ENCODE data around the gene HNRNPA0.
"Not testable (repeated sequence)": the region's sequence is repeated elsewhere in the genome, so short reads cannot be mapped to it uniquely, and the experiment has no call there.

Gene HNRNPA0

DNA sequence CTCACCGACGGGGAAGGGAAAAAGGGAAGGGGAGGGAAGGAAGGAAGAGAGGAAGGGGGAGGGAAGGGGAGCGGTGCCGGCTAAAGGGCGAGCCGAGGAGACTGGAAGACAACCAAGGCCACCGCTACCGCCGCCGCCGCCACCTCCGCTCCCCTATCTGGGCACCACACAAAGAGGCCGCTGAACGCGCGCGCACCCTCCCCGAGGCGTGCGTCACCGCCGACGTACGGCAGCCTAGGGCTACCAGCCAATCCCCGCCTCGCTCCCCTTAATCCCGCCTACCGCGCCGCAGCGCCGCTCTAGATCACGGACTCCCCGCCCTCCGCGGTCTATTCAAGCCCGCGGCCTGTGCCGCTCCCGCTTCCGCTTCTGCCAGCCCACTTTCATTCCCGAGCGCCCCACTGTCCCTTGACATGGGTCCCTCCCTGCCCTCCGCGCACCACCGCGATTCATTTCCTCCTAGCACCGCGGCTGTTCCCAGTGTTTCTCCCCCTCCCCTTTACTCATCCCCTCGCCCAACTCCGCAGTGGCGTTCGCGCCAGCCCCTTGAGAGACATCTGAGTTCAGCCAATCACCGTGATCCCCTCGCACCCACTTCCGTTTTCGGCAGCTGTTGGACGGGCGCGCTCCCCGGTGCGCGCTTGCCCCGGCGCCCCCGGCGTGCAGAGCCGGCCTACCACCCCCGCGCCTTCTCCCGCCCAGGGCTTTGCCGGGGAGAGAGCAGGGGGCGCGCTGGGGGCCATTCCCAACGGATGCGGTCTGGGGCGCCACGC, at the start of gene HNRNPA0:
HNRNPA0 (minus strand) TSS at position 176 of the 773 bp plus-strand sequence. CDS start 297 bp downstream, outside the sequence.
- DNase-seq, result peak; percentile 96

DNA sequence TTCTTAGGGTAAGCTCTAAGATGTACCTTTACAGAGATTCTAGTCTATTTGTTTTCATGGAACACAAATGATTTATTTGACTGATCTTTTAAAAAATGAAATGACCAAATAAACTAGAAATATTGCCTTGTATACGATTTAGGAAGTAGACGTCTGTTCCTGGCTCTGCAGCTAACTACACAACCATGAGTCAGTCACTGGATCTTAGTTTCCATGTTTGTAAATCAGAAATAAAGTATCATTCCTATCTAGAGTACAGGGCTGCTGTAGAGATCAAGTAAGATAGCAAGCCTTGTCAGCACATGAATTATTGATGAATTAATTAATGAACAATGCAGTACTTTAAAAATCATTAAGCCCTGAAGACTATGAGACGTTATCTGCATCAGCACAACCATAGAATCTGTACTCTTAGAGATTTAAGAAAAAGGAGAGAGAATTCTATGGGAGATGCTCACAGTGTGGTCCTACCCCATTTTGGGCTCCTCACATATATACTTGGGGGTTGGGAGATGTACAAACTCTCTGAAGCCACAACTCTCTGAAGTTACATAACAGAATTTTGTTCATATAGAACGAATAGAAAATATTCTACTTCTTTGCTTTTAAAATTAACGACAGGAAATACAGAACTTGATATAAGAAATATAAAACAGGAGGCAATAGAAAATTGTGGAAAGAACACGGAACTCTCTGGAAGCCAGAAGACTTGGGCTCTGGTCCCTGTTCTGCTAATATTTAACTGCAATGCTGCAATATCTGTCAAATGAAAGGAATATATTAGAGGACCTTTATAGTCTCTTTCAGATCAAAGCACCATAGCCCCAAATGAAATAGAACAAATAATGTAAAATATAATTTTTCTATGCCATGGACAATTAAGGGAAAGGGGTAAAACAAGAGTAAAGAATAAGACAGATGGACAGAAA, 48.4 kb upstream of the HNRNPA0 start:
- DNase-seq, result no peak

DNA sequence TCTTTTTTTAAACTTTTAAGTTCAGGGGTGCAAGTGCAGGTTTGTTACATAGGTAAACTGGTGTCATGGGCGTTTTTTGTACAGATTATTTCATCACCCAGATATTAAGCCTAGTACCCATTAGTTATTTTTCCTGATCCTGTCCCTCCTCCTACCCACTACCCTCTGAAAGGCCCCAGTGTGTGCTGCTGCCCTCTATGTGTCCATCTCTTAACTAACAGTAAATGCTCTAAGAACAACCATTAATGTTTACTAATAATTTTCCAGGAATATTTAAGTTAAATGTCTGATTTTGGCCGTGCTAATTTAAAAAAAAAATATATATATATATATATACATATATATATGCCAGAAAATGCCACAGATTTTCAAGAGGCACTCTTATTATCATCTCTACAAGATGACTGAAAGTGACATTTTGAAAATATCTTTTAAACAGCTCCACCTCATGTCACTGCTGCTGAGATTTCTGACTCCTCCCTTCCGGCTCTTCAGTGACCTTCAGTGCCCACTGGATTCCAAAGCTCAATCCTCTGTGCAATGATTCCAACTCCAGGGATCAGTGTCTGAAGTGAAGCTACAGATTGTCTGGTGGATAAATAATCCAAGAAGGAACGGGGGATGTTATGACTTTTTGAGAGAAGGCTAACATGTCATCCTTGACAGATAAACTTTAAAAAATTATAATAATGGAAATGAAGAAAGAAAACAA, 46.7 kb upstream of the HNRNPA0 start:
- DNase-seq, result no peak

DNA sequence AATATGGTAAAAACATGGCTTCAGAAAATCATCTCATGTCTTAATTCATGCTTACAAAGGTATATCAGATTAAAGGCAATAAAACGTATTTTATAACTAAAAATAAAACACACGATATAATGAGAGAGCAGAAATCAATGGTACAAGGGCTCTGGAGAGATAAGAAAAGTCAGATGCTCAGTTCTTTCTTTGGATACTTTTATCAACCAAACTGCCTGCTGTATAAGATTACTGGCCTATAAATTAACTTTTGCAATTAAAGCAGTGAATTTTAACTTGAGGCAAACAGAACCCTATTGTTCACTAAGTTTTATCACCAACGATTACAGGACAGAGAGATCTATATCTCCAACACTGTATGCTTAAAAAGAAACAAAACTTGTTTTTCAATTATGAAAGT, 42.1 kb upstream of the HNRNPA0 start:
- no peak for DNase-seq

DNA sequence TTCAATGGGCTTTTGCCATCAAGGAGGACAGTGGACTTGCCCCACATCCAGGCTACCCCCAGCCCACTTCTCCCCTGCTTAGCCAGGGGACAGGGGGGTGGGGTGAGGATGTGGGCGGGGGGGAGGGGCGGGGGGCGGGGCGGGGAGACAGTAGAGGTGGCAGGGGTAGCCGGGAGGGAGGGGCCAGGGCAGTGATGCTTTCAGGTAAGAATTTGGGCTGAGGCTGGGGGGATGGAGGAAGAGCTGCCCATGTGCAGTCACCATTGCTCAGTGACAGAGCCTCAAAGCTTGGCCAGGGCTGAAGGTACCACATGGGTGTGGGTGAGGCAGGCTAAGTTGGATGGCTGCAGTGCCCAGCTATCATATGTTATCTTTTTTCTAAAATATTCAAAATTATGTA, 40.7 kb upstream of the HNRNPA0 start:
- DNase-seq, result no peak

DNA sequence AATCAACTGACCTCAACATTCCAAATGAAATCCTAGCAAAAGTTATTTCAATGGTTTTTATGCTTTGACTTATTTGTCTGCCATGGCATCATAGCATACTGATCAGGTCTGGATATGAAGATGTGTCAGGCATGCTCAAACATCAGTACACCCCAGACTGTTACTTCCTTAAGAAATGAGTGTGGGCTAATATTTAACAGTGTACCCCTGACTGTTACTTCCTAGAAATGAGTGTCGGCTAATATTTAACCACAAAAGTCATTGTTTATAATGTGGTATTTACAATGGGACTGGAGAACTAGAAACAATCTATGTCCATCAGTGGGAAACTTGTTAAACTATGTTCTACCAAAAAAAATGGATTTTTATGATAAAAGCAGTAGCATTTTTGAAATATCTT, 38.1 kb upstream of the HNRNPA0 start:
- DNase-seq, result no peak

DNA sequence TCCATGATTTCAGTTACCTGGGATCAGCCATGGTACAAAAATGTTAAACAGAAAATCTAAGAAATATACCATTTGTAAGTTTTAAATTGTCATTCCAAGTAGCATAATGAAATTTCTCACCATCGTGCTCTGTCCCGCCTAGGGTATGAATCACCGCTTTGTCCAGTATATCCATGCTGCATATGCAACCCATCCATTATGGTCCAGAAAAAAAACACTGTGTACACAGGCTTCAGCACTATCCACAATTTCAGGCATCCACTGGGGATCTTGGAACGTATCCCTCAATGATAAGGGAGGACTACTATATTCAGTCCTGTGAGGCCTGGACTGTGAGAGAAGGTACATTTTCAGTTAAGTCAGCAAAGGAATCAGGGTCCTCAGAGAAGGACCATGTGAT, 37.6 kb upstream of the HNRNPA0 start:
- no peak for DNase-seq

DNA sequence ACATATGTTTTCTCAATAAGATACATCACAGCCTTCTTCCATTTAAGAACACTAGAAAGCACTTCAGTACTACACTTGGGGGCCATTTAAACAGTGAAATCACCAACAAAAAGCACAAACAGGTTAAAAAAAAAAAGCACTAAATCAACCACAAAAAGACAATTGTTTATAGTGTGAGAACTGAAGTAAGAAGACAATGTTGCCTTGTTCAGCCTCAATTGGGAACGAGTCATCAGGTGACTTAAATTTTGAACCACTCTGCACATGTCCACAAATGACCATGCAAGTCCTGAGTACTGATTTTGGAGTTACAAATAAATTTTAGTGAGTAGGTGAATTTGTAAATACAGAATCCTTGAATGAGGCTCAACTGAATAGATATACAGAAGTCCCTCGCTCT, 37.2 kb upstream of the HNRNPA0 start:
- no peak for DNase-seq

DNA sequence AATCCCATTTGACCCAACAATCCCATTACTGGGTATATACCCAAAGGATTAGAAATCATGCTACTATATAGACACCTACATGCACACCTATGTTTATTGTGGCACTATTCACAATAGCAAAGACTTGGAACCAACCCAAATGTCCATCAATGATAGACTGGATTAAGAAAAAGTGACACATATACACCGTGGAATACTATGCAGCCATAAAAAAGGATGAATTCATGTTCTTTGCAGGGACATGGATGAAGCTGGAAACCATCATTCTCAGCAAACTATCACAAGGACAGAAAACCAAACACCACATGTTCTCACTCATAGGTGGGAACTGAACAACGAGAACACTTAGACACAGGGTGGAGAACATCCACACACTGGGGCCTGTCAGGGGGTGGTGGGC, 34.4 kb upstream of the HNRNPA0 start:
- DNase-seq, result not testable (repeated sequence)

DNA sequence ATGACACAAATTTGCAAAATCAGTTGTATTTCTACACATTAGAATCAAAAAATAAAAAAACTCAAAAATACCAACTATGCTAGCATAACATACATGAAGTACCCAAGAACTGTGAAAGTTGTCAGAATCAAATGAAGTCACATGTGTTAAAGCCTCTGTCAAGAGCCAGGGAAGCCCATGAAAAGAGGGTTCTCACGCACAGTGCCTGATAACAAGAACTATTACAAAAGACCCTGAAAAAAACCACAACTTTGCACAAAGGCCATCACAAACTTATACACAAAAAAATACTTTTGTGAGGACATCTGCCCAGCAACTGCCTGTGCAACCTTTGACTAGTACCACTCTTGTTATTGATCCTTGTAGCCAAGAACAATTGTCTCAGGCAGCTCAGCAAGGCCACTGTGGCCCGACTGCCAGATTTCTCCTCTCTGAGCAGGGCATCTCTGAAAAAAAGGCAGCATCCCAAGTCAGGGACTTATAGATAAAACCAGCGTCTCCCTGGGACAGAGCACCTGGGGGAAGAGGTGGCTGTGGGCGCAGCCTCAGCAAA, 28.9 kb upstream of the HNRNPA0 start:
- DNase-seq, result no peak

DNA sequence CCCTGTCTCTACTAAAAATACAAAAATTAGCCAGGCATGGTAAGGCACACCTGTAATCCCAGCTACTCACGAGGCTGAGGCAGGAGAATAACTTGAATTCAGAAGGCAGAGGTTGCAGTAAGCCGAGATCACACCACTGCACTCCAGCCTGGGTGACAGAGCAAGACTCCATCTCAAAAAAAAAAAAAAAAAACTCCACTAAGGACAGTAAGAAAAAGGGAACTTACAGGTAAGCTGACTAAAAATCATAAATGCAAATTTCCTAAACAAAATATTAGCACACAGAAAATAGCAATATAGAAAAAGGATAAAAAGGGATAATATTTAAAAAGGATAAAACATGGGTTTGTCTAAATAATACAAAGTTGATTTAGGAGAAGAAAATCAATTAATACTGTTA, 27.9 kb upstream of the HNRNPA0 start:
- DNase-seq, result no peak

DNA sequence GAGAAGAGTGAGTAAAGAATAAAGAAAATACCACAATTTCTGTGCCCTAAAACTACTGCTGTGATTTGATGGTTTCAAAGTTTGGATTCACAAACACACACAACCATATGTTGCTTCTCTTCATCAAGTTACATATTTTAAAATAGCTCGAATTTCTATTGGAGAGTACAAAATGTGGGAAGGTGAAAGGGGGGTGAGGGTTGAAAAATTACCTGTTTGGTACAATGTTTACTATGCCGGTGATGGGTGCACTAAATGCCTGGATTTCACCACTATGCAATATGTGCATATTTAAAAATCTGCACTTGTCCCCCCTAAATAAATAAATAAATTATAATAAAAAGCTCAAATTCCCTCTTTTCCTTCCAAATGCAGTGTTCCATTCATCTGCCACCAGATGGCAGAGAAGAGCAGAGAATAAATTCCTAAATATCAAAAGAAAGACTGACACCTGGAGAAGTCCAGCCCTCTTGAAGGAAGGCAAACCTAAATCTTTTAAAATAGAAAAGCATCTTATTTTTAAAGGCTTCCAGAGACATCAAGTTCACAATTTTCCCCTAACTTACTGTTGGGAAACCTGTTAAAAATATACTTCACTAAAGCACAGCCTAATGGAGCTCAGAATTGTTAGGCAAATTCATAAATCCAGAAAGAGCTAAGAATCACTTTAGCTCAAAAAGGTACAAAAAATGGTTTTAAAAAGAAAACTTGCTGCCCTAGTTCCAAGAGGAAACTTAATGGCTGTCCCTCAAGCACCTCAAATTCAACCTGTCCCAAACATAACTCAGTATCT, 24.8 kb upstream of the HNRNPA0 start:
- DNase-seq, result peak; percentile 71

DNA sequence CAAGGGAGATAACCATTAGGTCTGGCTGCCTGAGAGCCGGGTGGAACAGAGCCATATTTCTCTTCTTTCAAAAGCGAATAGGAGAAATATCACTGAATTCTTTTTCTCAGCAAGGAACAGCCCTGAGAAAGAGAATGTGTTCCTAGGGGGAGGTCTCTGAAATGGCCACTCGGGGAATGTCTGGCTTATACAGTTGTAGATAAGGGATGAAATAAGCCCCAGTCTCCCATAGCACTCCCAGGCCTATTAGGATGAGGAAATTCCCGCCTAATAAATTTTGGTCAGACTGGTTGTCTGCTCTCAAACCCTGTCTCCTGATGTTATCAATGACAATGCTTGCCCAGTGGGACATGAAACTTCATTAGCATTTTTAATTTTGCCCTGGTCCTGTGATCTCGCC, 13.8 kb upstream of the HNRNPA0 start:
- DNase-seq, result not testable (repeated sequence)

DNA sequence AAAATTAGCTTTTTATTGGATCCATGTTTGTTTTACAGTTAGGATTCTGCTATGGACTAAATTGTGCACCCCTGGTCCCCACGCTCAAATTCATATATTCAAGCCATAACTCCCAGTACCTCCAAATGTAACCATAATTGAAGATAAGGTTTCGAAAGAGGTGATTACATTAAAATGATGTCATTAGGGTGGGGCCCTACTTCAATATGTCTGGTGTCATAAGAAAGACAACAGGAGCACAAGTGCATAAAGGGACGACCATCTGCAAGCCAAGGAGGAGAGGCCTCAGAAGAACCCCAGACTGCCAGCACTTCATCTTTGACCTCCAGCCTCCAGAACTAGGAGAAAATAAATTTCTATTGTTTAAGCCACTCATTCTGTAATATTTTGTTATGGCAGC, 7.4 kb upstream of the HNRNPA0 start:
- no peak for DNase-seq

DNA sequence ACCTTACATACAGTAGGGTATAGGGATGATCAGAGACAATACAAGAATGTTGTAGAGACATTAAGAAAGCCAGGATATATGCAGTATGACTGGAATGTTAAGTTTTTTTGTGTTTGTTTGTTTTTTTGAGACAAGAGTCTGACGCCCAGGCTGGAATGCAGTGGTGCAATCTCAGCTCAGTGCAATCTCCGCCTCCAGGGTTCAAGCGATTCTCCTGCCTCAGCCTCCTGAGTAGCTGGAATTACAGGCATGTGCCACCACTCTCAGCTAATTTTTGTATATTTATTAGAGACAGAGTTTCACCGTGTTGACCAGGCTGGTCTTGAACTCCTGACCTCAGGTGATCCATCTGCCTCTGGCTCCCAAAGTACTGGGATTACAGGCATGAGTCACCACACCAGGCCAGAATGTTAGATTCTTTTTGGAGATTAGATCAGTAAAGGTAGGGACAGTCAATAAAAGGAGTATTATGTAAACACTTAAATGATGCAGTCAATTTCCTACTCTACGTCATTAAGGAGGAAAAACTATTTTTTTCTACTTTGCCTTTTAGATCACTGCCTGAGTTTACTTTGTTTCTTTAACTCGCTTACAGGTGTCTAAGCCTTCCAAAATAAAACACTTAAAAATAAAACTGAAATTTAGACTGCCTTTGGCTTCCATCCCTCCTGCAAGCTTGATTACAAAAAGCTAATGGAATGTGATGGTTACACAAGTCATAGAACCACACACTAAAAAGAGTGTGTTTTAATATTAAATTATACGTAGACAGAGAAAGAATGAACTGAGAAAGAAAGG, 6.8 kb upstream of the HNRNPA0 start:
- no peak for DNase-seq

DNA sequence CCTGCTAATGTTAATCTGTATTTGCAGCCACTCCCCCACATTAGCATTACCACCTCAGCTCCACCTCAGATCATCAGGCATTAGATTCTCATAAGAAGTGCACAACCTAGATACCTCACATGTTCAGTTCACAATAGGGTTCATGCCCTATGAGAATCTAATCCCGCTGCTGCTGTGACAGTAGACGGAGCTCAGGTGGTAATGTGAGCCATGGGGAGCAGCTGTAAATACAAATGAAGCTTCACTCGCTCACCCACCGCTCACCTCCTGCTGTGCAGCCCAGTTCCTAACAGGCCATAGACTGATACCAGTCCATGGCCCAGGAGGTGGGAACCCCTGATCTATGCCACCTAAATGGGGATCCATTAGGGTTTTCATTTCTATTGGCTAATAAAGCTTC, 6.1 kb upstream of the HNRNPA0 start:
- DNase-seq, result no peak

DNA sequence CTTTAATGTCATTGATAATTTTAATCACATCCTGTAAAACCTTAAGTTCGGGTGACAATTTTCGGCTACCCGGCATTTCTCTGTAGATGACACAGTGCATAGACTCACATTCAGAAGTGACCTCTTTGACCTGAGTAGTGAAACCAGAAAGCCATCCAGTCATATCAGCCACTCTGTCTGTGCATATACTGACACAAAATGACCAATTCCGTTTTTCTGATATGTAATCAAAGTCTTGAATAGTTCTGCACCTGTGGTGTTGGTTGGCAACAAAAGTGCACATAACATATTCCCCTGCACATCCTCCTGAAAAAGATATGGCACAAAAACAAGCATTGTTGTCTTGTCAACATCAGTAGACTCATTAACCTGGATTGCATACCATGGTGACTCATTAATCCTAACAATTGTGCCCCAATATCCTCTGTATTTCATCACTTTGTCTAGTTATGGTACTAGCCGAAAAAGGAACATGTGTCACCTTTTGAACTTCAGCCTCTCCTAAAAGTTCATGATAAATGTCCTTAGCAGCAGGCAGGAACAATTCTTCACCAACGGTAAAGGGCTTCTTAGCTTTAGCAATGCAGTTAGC, 4.6 kb upstream of the HNRNPA0 start:
- DNase-seq, result no peak

DNA sequence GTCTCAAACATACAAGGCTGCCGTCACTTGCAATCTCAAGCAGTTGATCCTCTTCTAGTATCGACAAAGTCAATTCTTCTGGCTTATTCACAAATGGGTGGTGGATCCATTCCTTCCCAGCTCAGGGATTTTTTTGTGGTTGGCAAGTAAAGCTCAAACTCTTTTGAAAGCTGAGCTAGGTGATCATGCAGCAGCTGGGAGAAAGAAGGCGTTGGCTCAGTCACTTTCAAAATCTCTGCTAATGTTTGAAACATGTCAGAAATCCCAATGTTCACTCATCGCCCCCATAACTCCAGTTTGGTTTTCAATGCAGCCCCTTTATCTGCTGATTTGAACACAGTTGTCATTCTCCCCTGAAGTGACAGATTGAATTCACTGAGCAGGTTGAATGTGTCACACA, 4.0 kb upstream of the HNRNPA0 start:
- DNase-seq, result no peak

DNA sequence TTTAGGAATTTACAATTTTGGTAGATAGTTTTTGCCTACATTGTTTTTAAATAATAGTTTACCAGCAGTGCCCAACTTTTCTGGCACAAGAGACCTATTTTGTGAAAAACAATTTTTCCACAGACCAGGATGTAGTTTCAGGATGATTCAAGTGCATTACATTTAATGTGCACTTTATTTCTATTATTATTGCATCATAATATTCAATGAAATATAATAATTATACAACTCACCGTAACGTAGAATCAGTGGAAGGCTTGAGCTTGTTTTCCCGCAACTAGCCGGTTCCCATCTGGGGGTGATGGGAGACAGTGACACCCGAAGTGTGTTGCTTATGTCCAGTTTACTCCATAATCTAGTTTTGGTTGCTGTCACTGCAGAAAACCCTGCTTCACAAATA, 3.5 kb upstream of the HNRNPA0 start:
- DNase-seq, result no peak

DNA sequence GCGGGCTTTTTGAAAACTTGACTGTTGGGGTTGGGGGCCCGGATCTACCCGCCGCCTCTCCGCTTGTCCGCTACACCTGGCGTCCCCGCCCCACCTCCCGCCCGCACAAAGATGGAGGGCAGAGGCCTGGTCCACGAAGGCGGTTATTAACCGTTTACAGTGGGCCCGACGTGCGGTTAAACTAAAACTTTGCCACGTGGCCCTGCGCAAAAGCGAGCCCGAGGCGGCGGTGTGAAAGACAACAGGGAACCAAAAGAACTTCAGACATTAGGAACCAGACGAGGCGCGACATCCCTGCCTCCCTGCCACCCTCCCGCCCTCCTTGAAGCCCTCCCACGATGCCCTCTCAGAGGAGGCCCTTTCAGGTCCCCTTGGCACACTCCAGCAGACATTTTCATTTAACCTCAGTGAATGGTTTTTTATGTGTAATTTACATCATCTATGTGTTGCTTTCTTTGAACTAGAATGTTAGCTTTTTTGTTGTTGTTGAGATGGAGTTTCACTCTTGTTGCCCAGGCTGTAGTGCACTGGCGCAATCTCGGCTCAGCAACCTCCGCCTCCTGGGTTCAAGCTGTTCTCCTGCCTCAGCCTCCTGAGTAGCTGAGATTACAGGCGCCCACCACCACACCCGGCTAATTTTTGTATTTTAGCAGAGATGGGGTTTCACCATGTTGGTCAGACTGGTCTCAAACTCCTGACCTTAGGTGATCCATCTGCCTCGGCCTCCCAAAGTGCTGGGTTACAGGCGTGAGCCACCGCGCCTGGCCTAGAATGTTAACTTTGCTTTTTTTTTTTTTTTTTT, 999 bp upstream of the HNRNPA0 start:
- DNase-seq, result no peak
